Measurements from ENCODE around the gene NMT2. TPM values are rescaled to one million over a fixed set of nuclear protein-coding genes. Genes with fewer than 3 reads are reported as not detected.

NMT2 gene
- total and polyA plus RNA-seq, 9 donors = 15.2 to 21.3 (median 16.5) TPM

DNA sequence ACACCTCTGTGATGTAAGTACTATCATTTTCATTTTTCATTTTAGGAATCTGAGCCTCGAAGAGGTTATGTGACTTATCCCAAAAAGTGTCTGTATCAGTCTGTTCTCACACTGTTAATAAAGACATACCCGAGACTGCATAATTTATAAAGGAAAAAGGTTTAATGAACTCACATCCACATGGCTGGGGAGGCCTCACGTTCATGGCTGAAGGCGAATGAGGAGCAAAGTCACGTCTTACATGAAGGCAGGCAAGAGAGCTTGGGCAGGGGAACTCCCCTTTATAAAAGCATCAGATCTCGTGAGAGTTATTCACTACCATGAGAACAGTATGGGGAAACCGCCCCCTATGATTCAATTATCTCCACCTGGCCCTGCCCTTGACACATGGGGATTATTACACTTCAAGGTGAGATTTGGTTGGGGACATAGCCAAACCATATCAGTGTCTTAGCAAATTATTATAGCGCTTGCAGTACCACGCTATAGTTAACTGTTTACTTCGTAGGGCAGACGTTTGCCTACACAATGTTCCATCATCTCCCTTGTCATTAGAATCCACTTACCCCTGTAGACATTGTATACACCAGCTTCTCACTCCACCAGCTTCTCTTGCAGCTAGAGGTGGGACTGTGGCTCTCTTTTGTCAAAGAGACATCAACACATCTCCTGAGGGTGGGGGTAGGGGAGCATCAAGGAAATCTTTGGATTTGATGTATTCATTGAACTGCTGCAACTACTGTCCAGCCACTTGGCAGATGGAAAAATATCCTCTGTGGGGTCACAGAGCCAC is 15.4 kb upstream of the NMT2 start:
- H3K27ac ChIP-seq (ENCODE audit: low read length) = no peak overlapping the region
- H3K36me3 ChIP-seq (ENCODE audit: control insufficient read depth, insufficient read depth, low read length) = no peaks in the 10 kb centered on the region
- H3K9me3 ChIP-seq (replicated peaks; ENCODE audit: control insufficient read depth, low read depth, low read length) = no peaks in the 10 kb centered on the region
- no peaks in the 10 kb centered on the region for H3K4me1 ChIP-seq (ENCODE audit: control insufficient read depth, insufficient read depth, low read length)
- H3K4me3 ChIP-seq (ENCODE audit: low read length) = no peak overlapping the region
- 81% methylated on average over 7 of the region's 11 CpGs for WGBS (ENCODE audit: insufficient coverage)
- no peak for DNase-seq
- no peaks in the 10 kb centered on the region for H3K27me3 ChIP-seq (ENCODE audit: control insufficient read depth, insufficient read depth, low read length)

DNA sequence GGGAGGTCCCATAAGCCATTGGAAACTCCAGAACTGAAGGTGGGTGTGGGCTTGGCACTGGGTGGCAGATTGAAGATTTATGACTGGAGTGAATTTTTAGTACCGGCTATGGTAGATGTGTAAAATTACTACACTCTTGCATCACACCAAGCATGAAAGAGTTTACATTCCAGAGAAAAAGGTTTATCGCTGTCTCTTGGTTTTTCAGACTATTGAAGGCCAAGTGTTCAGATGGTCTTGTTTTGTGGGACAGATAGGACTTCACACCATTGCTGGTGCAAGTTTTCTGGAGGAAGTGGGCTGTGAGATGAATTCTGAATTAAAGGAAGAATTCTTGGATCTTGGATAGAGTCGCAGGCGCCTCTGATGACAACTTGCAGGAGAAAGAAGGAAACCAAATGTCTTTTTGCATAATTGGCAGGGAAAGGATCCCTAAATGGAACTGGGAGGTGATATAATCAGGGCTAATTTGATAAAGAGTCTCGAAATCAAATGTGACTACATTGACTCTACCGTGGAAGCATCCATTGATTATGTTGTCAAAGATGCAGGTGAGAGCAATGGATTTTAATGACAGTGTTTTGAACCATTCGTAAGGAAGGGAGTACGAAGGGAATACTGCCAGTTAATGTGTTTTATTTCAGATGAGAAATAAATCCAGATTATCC is 14.2 kb upstream of the NMT2 start:
- no peaks in the 10 kb centered on the region for H3K27me3 ChIP-seq (ENCODE audit: control insufficient read depth, insufficient read depth, low read length)
- no peaks in the 10 kb centered on the region for H3K4me1 ChIP-seq (ENCODE audit: control insufficient read depth, insufficient read depth, low read length)
- no peak overlapping the region for H3K27ac ChIP-seq (ENCODE audit: low read length)
- no peak overlapping the region for H3K4me3 ChIP-seq (ENCODE audit: low read length)
- no peak for DNase-seq
- 90% methylated on average over 5 of the region's 8 CpGs for WGBS (ENCODE audit: insufficient coverage)
- H3K9me3 ChIP-seq (replicated peaks; ENCODE audit: control insufficient read depth, low read depth, low read length) = no peaks in the 10 kb centered on the region
- H3K36me3 ChIP-seq (ENCODE audit: control insufficient read depth, insufficient read depth, low read length) = no peaks in the 10 kb centered on the region

DNA sequence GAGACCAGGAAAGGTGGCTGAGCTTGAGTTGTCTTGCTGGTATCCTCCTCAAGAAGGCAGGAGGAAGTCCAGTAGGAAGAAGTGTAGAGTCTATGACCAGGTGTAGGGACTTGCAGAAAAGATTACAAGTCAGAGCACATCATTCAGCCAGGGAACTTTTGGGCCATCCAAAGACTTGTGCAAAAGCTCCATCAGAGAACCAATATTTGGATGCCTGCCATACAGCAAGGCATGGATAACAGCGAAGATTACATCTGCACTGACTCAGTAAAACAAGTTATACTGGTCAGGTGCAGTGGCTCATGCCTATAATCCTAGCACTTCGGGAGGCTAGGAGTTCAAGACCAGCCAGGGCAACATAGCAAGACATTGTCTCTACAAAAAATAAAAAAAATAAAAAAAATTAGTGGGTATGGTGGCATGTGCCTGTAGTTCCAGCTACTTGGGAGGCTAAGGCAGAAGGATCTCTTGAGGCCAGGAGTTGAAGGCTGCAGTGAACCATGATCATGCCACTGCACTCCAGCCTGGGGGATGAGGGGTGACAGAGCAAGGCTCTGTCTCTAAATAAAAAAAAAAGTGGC is 13.2 kb upstream of the NMT2 start:
- no peak overlapping the region for H3K27ac ChIP-seq (ENCODE audit: low read length)
- no peaks in the 10 kb centered on the region for H3K27me3 ChIP-seq (ENCODE audit: control insufficient read depth, insufficient read depth, low read length)
- H3K36me3 ChIP-seq (ENCODE audit: control insufficient read depth, insufficient read depth, low read length) = no peaks in the 10 kb centered on the region
- no peaks in the 10 kb centered on the region for H3K4me1 ChIP-seq (ENCODE audit: control insufficient read depth, insufficient read depth, low read length)
- no peaks in the 10 kb centered on the region for H3K9me3 ChIP-seq (replicated peaks; ENCODE audit: control insufficient read depth, low read depth, low read length)
- WGBS (ENCODE audit: insufficient coverage) = 89% methylated on average over 1 of the region's 2 CpGs
- no peak for DNase-seq
- no peak overlapping the region for H3K4me3 ChIP-seq (ENCODE audit: low read length)

DNA sequence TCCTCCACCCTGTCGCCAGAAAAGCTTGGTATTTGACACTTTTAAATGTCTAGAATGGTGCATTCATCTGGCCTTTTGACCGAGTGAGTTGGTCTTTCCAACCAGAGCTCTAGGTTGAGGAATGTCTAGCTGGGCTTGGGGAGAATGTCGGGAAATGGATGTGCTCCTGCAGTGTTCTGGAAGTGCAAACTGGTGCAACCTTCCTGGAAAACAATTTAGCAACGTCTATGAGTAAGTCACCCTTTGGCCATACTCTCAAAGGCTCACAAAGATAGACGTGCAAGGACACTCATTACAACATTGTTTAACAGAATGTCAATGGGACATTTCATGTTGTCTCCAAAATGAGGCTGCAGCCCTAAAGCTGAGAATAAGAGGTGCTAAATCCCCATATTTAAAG is 12.2 kb upstream of the NMT2 start:
- Histone ChIP-seq H3K4me1 (ENCODE audit: control insufficient read depth, insufficient read depth, low read length) (no peaks in the 10 kb centered on the region), H3K9me3 (replicated peaks; ENCODE audit: control insufficient read depth, low read depth, low read length) (no peaks in the 10 kb centered on the region), H3K36me3 (ENCODE audit: control insufficient read depth, insufficient read depth, low read length) (no peaks in the 10 kb centered on the region), H3K27ac (ENCODE audit: low read length) (no peak overlapping the region), H3K27me3 (ENCODE audit: control insufficient read depth, insufficient read depth, low read length) (no peaks in the 10 kb centered on the region), H3K4me3 (ENCODE audit: low read length) (no peak overlapping the region)
- no peak for DNase-seq
- WGBS (ENCODE audit: insufficient coverage) = 83% methylated on average over 2 of the region's 5 CpGs

DNA sequence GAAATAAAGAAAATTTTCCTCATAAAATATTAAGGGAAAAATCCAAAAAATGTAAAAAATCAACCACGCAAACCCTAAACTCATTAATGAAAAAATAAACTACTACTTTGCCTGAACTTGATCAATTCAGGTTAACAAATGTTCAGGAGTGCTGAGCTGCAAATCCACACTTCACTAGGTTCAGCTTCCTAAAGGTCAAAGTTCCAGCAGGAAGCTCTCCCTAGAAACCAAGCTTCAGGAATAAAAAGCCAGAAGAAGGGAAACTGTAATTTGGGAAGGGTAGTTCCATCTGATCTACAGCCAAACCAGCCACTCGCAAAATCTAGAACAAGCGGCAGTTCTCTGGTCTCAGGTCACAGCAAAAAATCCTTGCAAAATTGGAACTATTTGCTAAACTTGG is 7.8 kb upstream of the NMT2 start:
- no peaks in the 10 kb centered on the region for H3K36me3 ChIP-seq (ENCODE audit: control insufficient read depth, insufficient read depth, low read length)
- no peaks in the 10 kb centered on the region for H3K9me3 ChIP-seq (replicated peaks; ENCODE audit: control insufficient read depth, low read depth, low read length)
- WGBS (ENCODE audit: insufficient coverage) = 50% methylated on average over 1 of the region's 3 CpGs
- H3K4me1 ChIP-seq (ENCODE audit: control insufficient read depth, insufficient read depth, low read length) = no peaks in the 10 kb centered on the region
- no peak overlapping the region for H3K4me3 ChIP-seq (ENCODE audit: low read length)
- no peaks in the 10 kb centered on the region for H3K27me3 ChIP-seq (ENCODE audit: control insufficient read depth, insufficient read depth, low read length)
- H3K27ac ChIP-seq (ENCODE audit: low read length) = no peak overlapping the region
- DNase-seq = no peak

DNA sequence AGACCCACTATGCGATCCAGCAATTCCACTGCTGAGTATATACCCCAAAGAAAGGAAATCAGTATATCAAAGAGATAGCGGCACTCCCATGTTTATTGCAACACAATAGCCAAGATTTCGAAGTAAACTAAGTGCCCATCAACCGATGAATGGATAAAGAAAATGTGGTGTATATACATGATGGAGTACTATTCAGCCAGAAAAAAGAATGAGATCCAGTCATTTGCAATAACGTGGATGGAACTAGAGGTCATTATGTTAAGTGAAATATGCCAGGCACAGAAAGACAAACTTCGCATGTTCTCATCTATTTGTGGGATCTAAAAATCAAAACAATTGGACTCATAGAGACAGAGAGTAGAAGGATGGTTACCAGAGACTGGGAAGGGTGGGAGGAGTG is 7.1 kb upstream of the NMT2 start:
- H3K4me3 ChIP-seq (ENCODE audit: low read length) = no peak overlapping the region
- 96% methylated on average over 3 of the region's 6 CpGs for WGBS (ENCODE audit: insufficient coverage)
- H3K9me3 ChIP-seq (replicated peaks; ENCODE audit: control insufficient read depth, low read depth, low read length) = no peaks in the 10 kb centered on the region
- H3K27me3 ChIP-seq (ENCODE audit: control insufficient read depth, insufficient read depth, low read length) = no peaks in the 10 kb centered on the region
- no peaks in the 10 kb centered on the region for H3K36me3 ChIP-seq (ENCODE audit: control insufficient read depth, insufficient read depth, low read length)
- no peak for DNase-seq
- no peak overlapping the region for H3K27ac ChIP-seq (ENCODE audit: low read length)
- H3K4me1 ChIP-seq (ENCODE audit: control insufficient read depth, insufficient read depth, low read length) = peaks cover 2% of the 10 kb centered on the region

DNA sequence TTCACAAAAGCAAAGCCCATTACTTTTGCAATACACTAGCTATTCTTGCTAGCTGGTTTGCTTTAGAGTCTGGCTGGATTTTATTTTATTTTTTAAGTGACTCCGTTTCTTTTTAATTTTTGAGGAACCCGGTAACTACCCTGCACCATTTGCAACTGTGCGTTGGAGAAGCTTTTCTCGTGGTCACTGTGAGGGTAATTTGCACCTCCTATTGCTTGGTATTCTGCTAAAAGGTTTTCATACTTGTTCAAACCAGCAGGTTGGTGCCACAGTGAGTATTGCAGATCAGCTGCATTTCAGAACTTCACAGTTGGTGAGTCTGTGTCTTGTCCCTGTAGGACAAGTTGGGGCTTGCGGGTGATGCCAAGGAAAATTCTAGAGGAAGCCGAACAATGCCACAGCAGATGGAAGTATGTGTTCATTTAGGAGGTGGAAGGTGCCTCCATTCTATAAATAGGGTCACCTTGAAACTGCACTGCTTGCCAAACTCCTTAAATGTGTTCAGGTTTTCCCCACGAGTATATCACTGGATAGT is 3.9 kb upstream of the NMT2 start:
- DNase-seq = no peak
- no peak overlapping the region for H3K27ac ChIP-seq (ENCODE audit: low read length)
- H3K9me3 ChIP-seq (replicated peaks; ENCODE audit: control insufficient read depth, low read depth, low read length) = no peaks in the 10 kb centered on the region
- H3K4me3 ChIP-seq (ENCODE audit: low read length) = no peak overlapping the region
- H3K36me3 ChIP-seq (ENCODE audit: control insufficient read depth, insufficient read depth, low read length) = no peaks in the 10 kb centered on the region
- H3K4me1 ChIP-seq (ENCODE audit: control insufficient read depth, insufficient read depth, low read length) = peaks cover 18% of the 10 kb centered on the region
- 100% methylated on average over 2 of the region's 7 CpGs for WGBS (ENCODE audit: insufficient coverage)
- H3K27me3 ChIP-seq (ENCODE audit: control insufficient read depth, insufficient read depth, low read length) = no peaks in the 10 kb centered on the region

DNA sequence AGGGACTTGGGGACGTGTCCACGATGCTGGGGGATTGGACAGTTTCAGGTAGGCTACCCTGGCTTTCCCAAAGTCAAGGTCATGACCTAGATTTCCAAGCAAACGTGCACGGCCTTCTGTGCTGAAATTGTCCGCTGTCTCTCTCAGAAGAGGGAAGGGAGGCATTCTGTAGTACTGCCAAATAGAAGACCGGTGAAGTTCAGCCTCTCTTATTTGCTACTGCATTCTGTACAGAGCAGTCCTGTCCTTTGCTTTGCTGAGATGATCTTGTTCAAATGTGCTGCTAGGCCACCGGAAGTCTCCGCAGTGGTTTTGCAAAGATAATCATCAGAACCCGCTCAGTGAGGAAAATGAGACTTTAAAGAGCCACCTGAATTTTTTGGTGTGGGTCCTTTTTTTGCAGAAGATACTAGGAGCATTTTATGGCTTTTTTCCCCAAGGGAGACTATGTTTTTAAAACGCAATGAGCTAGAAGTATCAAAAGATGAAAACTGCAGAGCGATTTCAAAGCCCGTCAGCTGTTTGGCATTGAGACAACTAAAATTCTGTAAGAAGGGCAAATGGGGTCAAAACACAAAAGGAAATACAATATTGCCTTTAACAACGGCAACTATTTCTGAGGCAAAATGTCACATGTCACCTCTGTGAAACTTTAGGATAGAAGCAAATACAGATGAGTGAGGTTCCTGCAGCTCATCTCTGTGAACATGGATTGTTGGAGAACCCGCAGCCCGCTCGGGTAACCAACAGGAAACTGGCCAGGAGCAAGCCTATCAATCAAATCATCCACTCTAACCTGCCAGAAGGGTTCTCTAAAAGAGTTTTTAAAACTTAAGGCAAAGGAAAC is 1.3 kb upstream of the NMT2 start:
- WGBS (ENCODE audit: insufficient coverage) = 20% methylated on average over 6 of the region's 16 CpGs
- DNase-seq = peak; percentile 65
- no peak overlapping the region for H3K4me3 ChIP-seq (ENCODE audit: low read length)
- H3K27me3 ChIP-seq (ENCODE audit: control insufficient read depth, insufficient read depth, low read length) = no peaks in the 10 kb centered on the region
- H3K36me3 ChIP-seq (ENCODE audit: control insufficient read depth, insufficient read depth, low read length) = no peaks in the 10 kb centered on the region
- H3K9me3 ChIP-seq (replicated peaks; ENCODE audit: control insufficient read depth, low read depth, low read length) = no peaks in the 10 kb centered on the region
- H3K27ac ChIP-seq (ENCODE audit: low read length) = peak overlapping the region; percentile 53
- H3K4me1 ChIP-seq (ENCODE audit: control insufficient read depth, insufficient read depth, low read length) = peaks cover 24% of the 10 kb centered on the region

DNA sequence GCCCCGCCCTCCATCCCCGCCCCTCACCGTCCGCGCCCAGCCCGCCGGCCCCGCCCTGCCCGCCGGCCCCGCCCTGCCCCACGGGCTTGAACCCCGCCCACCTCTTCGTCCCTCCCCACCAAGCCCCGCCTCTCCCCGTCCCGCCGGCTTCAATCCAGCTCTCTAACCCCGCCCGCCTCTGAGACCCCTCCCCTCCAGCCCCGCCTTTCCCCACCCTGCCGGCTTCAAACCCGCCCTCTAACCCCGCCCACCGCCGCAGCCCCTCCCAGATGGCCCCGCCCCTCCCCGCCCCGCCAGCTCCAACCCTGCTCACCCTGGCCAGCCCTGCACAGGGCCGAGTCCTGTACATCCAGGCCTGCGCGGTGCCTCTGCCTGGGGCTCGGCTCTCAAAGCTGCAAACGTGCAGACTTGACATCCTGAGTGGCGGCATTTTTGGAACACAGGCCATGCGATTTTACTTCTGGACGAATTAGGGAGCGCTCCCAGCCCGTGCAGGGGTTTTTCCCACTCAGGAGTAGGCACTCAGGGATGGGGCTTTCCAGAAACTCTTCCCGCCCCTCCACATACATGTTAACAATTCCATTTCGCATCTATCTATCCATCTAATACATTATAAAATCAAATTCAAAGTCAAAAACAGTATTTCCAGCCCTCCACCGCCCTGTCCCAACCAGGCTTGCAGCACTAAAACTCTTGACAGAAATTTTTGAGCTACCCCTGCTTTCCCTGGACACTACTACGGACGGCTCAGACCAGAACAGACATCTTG is 477 bp upstream of the NMT2 start:
- Histone ChIP-seq H3K9me3 (replicated peaks; ENCODE audit: control insufficient read depth, low read depth, low read length) (no peaks in the 10 kb centered on the region), H3K27ac (ENCODE audit: low read length) (peak overlapping the region; percentile 36), H3K4me1 (ENCODE audit: control insufficient read depth, insufficient read depth, low read length) (peaks cover 24% of the 10 kb centered on the region), H3K36me3 (ENCODE audit: control insufficient read depth, insufficient read depth, low read length) (no peaks in the 10 kb centered on the region), H3K4me3 (ENCODE audit: low read length) (peak overlapping the region; percentile 19), H3K27me3 (ENCODE audit: control insufficient read depth, insufficient read depth, low read length) (no peaks in the 10 kb centered on the region)
- DNase-seq = peak; percentile 95
- 22% methylated on average over 19 of the region's 44 CpGs for WGBS (ENCODE audit: insufficient coverage)
